K562 (cell line): ENCODE measurements around the gene PINK1. TPM values are rescaled to one million over a fixed set of nuclear protein-coding genes. Genes with fewer than 3 reads are reported as not detected.

Experiments
- CUX1 ChIP-seq: fragments of 200-800 bp; sonication (Bioruptor generic); IDR thresholded peaks from 2 replicates; pipeline ENCODE4 v1.6.1; 2016; ENCODE audit warnings: missing genetic modification characterization, missing compliant biosample characterization
- MAFF ChIP-seq: IDR thresholded peaks from 2 replicates; pipeline ENCODE4 v1.6.1; 2012; ENCODE audit warnings: low read length, improper control_type of control experiment
- PREB ChIP-seq: sonication (generic); formaldehyde crosslinking; IDR thresholded peaks from 2 replicates; pipeline ENCODE4 v1.8.1; 2023; ENCODE audit warnings: mild to moderate bottlenecking, missing genetic modification reagents
- SOX6 ChIP-seq: fragments of 450-650 bp; IDR thresholded peaks from 2 replicates; pipeline ENCODE4 v1.6.1; 2014; ENCODE audit warnings: mild to moderate bottlenecking
- SREBF2 ChIP-seq: sonication (generic); formaldehyde crosslinking; IDR thresholded peaks from 2 replicates; pipeline ENCODE4 v1.4.0; 2020; ENCODE audit warnings: mild to moderate bottlenecking, missing genetic modification reagents
- TAF1 ChIP-seq: IDR thresholded peaks from 2 replicates; pipeline ENCODE4 v1.6.1; 2011; ENCODE audit warnings: mild to moderate bottlenecking, low read length, moderate library complexity; ENCODE audit not compliant: insufficient read depth, control insufficient read depth, severe bottlenecking; ENCODE audit errors: extremely low read depth
- YY1 ChIP-seq, 3 experiments: IDR thresholded peaks; 2 replicates each; pipeline ENCODE4 v1.6.1; 2011; ENCODE audit warnings: low read length in 2 of 3, mild to moderate bottlenecking in 2 of 3, moderate library complexity in 2 of 3, borderline replicate concordance in 1 of 3, control low read depth in 1 of 3, low read depth in 1 of 3; ENCODE audit not compliant: insufficient read depth in 3 of 3, insufficient replicate concordance in 2 of 3, control insufficient read depth in 1 of 3, insufficient read length in 1 of 3; ENCODE audit errors: extremely low read depth in 1 of 3
- ZNF518B ChIP-seq: fragments of 250-450 bp; sonication (Bioruptor Pico); IDR thresholded peaks from 2 replicates; pipeline ENCODE4 v1.5.0; 2021; ENCODE audit warnings: mild to moderate bottlenecking, moderate library complexity
- polyA plus RNA-seq, 8 experiments: library from polyadenylated mRNA; depleted of rRNA in 4 of 8; stranded (reverse) in 5 of 8; unstranded in 3 of 8; fragments of >200 nt; fragmentation: Nextera tagmentation in 2 of 8; fragmentation: Illumina TruSeq in 1 of 8; extraction: Ambion mirVana in 2 of 8; extraction: Trizol in 1 of 8; gene quantifications; 2 replicates each; pipeline versions ENCODE4 v1.2.1 to v1.2.3, GENCODE V29; 2011 to 2014; ENCODE audit warnings: inconsistent platforms in 1 of 8, missing spikeins in 1 of 8
- total RNA-seq, 7 experiments: library from RNA; depleted of rRNA in 6 of 7; stranded (reverse); fragments of >200 nt in 6 of 7; fragmentation: Illumina TruSeq in 2 of 7; extraction: Trizol in 2 of 7; gene quantifications; 2 replicates each; pipeline versions ENCODE4 v1.2.1 to v1.2.3, GENCODE V29; 2011 to 2021; ENCODE audit warnings: low replicate concordance in 1 of 7

PINK1 gene
- total and polyA plus RNA-seq, 9 of the 15 experiments (the other 6 are each of a cell fraction or from before 2014, with no cell fraction given) = 1.5 to 11.3 (median 6.8) TPM

DNA sequence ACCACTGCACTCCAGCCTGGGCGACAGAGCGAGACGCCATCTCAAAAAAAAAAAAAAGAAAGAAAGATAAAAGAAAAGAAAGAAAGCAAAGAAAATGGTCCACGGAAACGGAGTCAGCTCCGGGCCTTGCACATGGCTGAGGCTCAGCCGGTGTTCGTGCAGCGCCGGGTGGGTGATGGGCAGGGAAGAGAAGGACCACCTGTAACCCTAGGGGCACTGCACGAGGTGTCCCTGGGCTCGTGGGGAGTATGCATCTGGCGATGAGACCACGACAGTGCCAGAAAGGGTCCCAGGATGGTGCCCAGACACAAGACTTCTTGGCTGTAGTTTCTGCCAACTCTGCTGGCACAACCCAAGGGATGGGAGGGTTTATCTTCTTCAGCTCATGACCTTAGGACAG lies 38.5 kb upstream of the PINK1 start (continued):
- TF ChIP-seq ZNF518B (CRISPR knock-in tag) (no peak), CUX1 (CRISPR knock-in tag) (no peak), MAFF (no peak), SOX6 (no peak), PREB (CRISPR knock-in tag) (no peak), SREBF2 (no peak), YY1 (IDR thresholded peaks at IDR 0.05; ENCODE audit: borderline replicate concordance in 1 of 3, control insufficient read depth in 1 of 3, extremely low read depth in 1 of 3, insufficient read depth in 3 of 3, insufficient read length in 1 of 3, insufficient replicate concordance in 2 of 3, low read depth in 1 of 3, low read length in 2 of 3) (no peak), TAF1 (no peak)
